GM12865 (cell line): ENCODE results near the gene GRIN1.

Experiments used
- DNase-seq: peaks from one replicate; pipeline ENCODE4 v3.0.0; 2010; ENCODE audit warnings: low read depth
- H3K4me3 ChIP-seq: 2 replicates; pipeline ENCODE4 v1.5.1; 2011; ENCODE audit warnings: mild to moderate bottlenecking, low read depth, low read length, control low read depth
- CTCF ChIP-seq: IDR thresholded peaks from 2 replicates; pipeline ENCODE4 v1.5.1; 2011; ENCODE audit warnings: low read length, control low read depth, low read depth, inconsistent platforms; ENCODE audit not compliant: insufficient read depth; ENCODE audit errors: missing control alignments

Gene GRIN1

GRCh38 chr9:137148242-137148641 lies 9.3 kb downstream of the GRIN1 start:
- no peak for TF ChIP-seq CTCF
- no peak for DNase-seq
- H3K4me3 ChIP-seq, result no peak overlapping the region

- TF ChIP-seq CTCF, result no peak
- DNase-seq, result no peak
- no peak overlapping the region for H3K4me3 ChIP-seq
Measured at GRCh38 chr9:137148661-137149060, 9.7 kb downstream of the GRIN1 start.

- peak overlapping the region; percentile 30 for H3K4me3 ChIP-seq
- DNase-seq, result no peak
- no peak for TF ChIP-seq CTCF
Measured at GRCh38 chr9:137149363-137149762, 10.4 kb downstream of the GRIN1 start.

- H3K4me3 ChIP-seq, result peak overlapping the region; percentile 30
- TF ChIP-seq CTCF, result no peak
- DNase-seq, result peak; percentile 90
Measured at GRCh38 chr9:137149942-137150616, 11.1 kb downstream of the GRIN1 start.

GRCh38 chr9:137150617-137151457 lies 11.9 kb downstream of the GRIN1 start:
- DNase-seq, result peak; percentile 93
- no peak for TF ChIP-seq CTCF
- H3K4me3 ChIP-seq, result no peak overlapping the region

- no peak for DNase-seq
- H3K4me3 ChIP-seq, result no peak overlapping the region
- TF ChIP-seq CTCF, result no peak
Measured at GRCh38 chr9:137152844-137153405, 14.0 kb downstream of the GRIN1 start.
